PC-3 (cell line): ENCODE measurements around the gene ARSG. TPM values are rescaled to one million over a fixed set of nuclear protein-coding genes. Genes with fewer than 3 reads are reported as not detected.
"Not testable (repeated sequence)": the region's sequence is repeated elsewhere in the genome, so short reads cannot be mapped to it uniquely, and the experiment has no call there.

Source experiments
- ATAC-seq: fragments of 200-7000 bp; cut with Tn5 transposase; 2 replicates; pipeline ENCODE4 v1.9.1; 2020; ENCODE audit warnings: mild to moderate bottlenecking, moderate library complexity
- BruUV-seq: library from RNA; stranded (reverse); fragments of 400-500 nt; replicated peaks from 2 replicates; lab custom pipeline; 2021; lab: Mats Ljungman, UMichigan
- CTCF ChIA-PET: fragments of 300-600 bp; sonication (Branson Sonifier 250); formaldehyde crosslinking; loops from one replicate; lab custom pipeline; 2022; ENCODE audit warnings: antibody characterized with exemption; lab: Charles Lee
- POLR2A ChIA-PET: fragments of 300-600 bp; sonication (Branson Sonifier 250); formaldehyde crosslinking; loops from one replicate; lab custom pipeline; 2022; ENCODE audit warnings: antibody characterized with exemption; ENCODE audit not compliant: unreplicated experiment; lab: Charles Lee
- DNase-seq: peaks from one replicate; pipeline ENCODE4 v3.0.0-alpha.2; 2015
- H2AFZ ChIP-seq: fragments of 300-600 bp; sonication (generic); 2 replicates; pipeline ENCODE4 v1.6.0; 2016; ENCODE audit warnings: antibody characterized with exemption, low read length
- H3F3A ChIP-seq: fragments of 300-600 bp; sonication (generic); one replicate; pipeline ENCODE4 v1.6.0; 2017; ENCODE audit warnings: antibody characterized with exemption, low read length, control low read depth, mild to moderate bottlenecking; ENCODE audit not compliant: unreplicated experiment
- H3K27ac ChIP-seq: fragments of 300-600 bp; sonication (generic); 2 replicates; pipeline ENCODE4 v1.5.1; 2016; ENCODE audit warnings: mild to moderate bottlenecking, low read length
- H3K27me3 ChIP-seq: fragments of 300-600 bp; sonication (generic); 2 replicates; pipeline ENCODE4 v1.6.1; 2016; ENCODE audit warnings: low read length, mixed read lengths
- H3K36me3 ChIP-seq: fragments of 300-600 bp; sonication (generic); 2 replicates; pipeline ENCODE4 v1.6.1; 2016; ENCODE audit warnings: low read depth, mixed run types, low read length, mixed read lengths
- H3K4me1 ChIP-seq: fragments of 300-600 bp; sonication (generic); 2 replicates; pipeline ENCODE4 v1.5.1; 2016; ENCODE audit warnings: low read length; ENCODE audit not compliant: insufficient read depth
- H3K4me2 ChIP-seq: fragments of 300-600 bp; sonication (generic); 2 replicates; pipeline ENCODE4 v1.6.0; 2016; ENCODE audit warnings: low read length
- H3K4me3 ChIP-seq: fragments of 300-600 bp; sonication (generic); 2 replicates; pipeline ENCODE4 v1.5.1; 2016; ENCODE audit warnings: mild to moderate bottlenecking, low read length, mixed read lengths
- H3K79me2 ChIP-seq: fragments of 300-600 bp; sonication (generic); 2 replicates; pipeline ENCODE4 v1.6.1; 2017; ENCODE audit warnings: low read length, mixed read lengths
- H3K9ac ChIP-seq: fragments of 300-600 bp; sonication (generic); 2 replicates; pipeline ENCODE4 v1.6.0; 2016; ENCODE audit warnings: mild to moderate bottlenecking, low read length
- H3K9me2 ChIP-seq: fragments of 300-600 bp; sonication (generic); replicated peaks from 2 replicates; pipeline ENCODE4 v1.6.1; 2016; ENCODE audit warnings: mixed run types, low read length, mixed read lengths
- H3K9me3 ChIP-seq: fragments of 300-600 bp; sonication (generic); 2 replicates; pipeline ENCODE4 v1.6.1; 2016; ENCODE audit warnings: low read length, mixed read lengths
- H4K20me1 ChIP-seq: fragments of 300-600 bp; sonication (generic); 2 replicates; pipeline ENCODE4 v1.6.1; 2016; ENCODE audit warnings: low read length, mixed read lengths
- EZH2 ChIP-seq: fragments of 300-600 bp; sonication (generic); IDR thresholded peaks from one replicate; pipeline ENCODE4 v1.6.1; 2017; ENCODE audit warnings: antibody characterized with exemption, mild to moderate bottlenecking, low read length; ENCODE audit not compliant: unreplicated experiment
- EZH2phosphoT487 ChIP-seq: fragments of 300-600 bp; sonication (generic); IDR thresholded peaks from 2 replicates; pipeline ENCODE4 v1.6.1; 2018; ENCODE audit warnings: mild to moderate bottlenecking, antibody characterized with exemption, low read length, borderline replicate concordance
- intact Hi-C: fragments of 100-400 bp; cut with micrococcal nuclease; formaldehyde crosslinking; loops from 2 replicates; pipeline ENCODE4 v1.9.0; 2023
- total RNA-seq: library from RNA; depleted of rRNA; stranded (reverse); fragments of >200 nt; gene quantifications from 2 replicates; pipeline ENCODE4 v1.2.3, GENCODE V29; 2014
- TF ChIP-seq, protein P1 (sequence below): fragments of 300-600 bp; sonication (generic); conservative IDR thresholded peaks from 2 replicates; pipeline ENCODE4 v1.5.1; 2017; ENCODE audit warnings: antibody characterized with exemption, low read depth, mild to moderate bottlenecking, low read length

ARSG gene
- total RNA-seq, 1 experiment from 2014 or later: 2.1 TPM

DNA sequence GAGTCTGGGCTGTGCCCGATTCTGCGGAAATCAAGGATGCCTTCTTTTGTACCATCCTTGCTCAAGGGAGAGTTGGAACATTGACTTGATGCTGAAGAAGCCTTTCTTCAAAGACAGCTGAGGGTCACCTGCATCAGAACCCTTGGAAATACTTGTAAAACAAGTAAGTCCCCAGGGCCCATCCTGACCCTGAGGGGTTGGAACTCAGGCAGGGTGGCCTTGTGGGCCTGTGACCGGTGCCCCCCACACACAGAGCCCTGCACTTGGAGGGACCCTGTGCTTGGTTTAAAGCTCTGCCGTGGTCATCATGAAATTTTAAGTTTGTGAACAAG, 109.1 kb downstream of the ARSG start:
- H3K36me3 ChIP-seq: no peaks in the 10 kb centered on the region
- ATAC-seq (no peak), DNase-seq (no peak)
- H3F3A ChIP-seq: no peaks in the 10 kb centered on the region
- no peak overlapping the region for H3K4me3 ChIP-seq
- H3K4me2 ChIP-seq: no peak overlapping the region
- TF ChIP-seq EZH2phosphoT487 (no peak), EZH2 (no peak)
- TF ChIP-seq, protein P1, sequence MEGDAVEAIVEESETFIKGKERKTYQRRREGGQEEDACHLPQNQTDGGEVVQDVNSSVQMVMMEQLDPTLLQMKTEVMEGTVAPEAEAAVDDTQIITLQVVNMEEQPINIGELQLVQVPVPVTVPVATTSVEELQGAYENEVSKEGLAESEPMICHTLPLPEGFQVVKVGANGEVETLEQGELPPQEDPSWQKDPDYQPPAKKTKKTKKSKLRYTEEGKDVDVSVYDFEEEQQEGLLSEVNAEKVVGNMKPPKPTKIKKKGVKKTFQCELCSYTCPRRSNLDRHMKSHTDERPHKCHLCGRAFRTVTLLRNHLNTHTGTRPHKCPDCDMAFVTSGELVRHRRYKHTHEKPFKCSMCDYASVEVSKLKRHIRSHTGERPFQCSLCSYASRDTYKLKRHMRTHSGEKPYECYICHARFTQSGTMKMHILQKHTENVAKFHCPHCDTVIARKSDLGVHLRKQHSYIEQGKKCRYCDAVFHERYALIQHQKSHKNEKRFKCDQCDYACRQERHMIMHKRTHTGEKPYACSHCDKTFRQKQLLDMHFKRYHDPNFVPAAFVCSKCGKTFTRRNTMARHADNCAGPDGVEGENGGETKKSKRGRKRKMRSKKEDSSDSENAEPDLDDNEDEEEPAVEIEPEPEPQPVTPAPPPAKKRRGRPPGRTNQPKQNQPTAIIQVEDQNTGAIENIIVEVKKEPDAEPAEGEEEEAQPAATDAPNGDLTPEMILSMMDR: no peak
- no peaks in the 10 kb centered on the region for H3K79me2 ChIP-seq
- H3K27ac ChIP-seq: no peak overlapping the region
- CTCF ChIA-PET: no interaction called here
- H2AFZ ChIP-seq: no peak overlapping the region
- no peak overlapping the region for H3K9ac ChIP-seq
- POLR2A ChIA-PET: no interaction called here
- 0 out of 2 replicates have a peak, but pooled peaks cover 8% of the 10 kb centered on the region for H3K9me3 ChIP-seq
- H4K20me1 ChIP-seq: no peaks in the 10 kb centered on the region
- intact Hi-C loops: no loop called here
- no peaks in the 10 kb centered on the region for H3K27me3 ChIP-seq
- BruUV-seq: no TSS peak
- H3K9me2 ChIP-seq: no peaks in the 10 kb centered on the region
- H3K4me1 ChIP-seq: peaks cover 5% of the 10 kb centered on the region; the same call in 1 of the 2 replicates

DNA sequence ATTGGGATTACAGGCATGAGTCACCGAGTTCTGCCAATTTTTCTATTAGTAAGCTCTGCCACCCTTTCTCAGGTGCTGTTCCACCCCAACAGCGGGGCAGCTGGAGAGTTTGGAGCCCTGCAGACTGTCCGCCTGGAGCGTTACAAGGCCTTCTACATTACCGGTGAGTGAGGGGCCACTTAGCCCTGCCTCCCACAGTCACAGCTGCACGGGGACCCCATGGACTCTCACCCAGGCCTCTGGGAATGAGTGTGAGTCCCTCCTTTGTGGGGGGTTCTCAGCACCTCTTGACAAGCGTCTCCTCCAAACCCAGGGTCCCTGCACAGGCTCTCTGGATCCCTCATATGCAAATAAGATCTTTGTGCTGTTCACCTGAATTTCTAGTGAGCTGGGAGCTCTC, 110.0 kb downstream of the ARSG start:
- DNase-seq: no peak
- no peaks in the 10 kb centered on the region for H3K9me2 ChIP-seq
- H3K79me2 ChIP-seq: no peaks in the 10 kb centered on the region
- TF ChIP-seq, protein P1: no peak
- TF ChIP-seq EZH2phosphoT487: no peak
- no peak for TF ChIP-seq EZH2
- no peak overlapping the region for H2AFZ ChIP-seq
- H3K36me3 ChIP-seq: no peaks in the 10 kb centered on the region
- intact Hi-C loops: no loop called here
- H4K20me1 ChIP-seq: no peaks in the 10 kb centered on the region
- no peak overlapping the region for H3K4me3 ChIP-seq
- BruUV-seq: no TSS peak
- H3K4me2 ChIP-seq: no peak overlapping the region
- ChIA-PET CTCF (interaction anchor here (0.6 kb wide), 1 partner anchor 47 kb away, joined by 3 read pairs; no protein-coding TSS in a partner anchor), POLR2A (interaction anchor here (0.6 kb wide), 1 partner anchor 137 kb away, joined by 8 read pairs; no protein-coding TSS in a partner anchor)
- H3K4me1 ChIP-seq: peaks cover 5% of the 10 kb centered on the region; the same call in 1 of the 2 replicates
- no peaks in the 10 kb centered on the region for H3K27me3 ChIP-seq
- H3K9ac ChIP-seq: no peak overlapping the region
- 0 out of 2 replicates have a peak, but pooled peaks cover 8% of the 10 kb centered on the region for H3K9me3 ChIP-seq
- H3F3A ChIP-seq: no peaks in the 10 kb centered on the region
- ATAC-seq: no peak
- no peak overlapping the region for H3K27ac ChIP-seq

DNA sequence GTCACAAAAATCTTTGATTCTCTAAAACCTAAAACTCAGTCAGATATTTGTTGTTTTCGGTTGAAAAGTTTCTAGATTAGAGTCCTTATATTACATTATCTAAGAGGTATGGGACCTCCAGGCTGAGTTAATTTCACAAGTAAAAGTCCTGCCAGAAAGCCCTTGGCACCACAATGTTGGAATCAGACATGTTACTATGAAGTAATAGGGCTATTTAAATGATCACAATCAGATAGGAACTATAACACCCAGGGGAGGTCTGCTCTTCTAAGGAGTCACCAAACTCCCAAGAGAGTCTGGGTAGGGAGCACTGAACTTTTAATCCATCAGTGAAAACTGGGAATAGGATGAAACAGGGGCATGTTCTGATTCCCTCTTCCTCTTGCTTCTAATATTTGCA, 111.8 kb downstream of the ARSG start:
- Histone ChIP-seq H3K27ac (no peak overlapping the region), H3K36me3 (no peaks in the 10 kb centered on the region), H2AFZ (no peak overlapping the region), H3K9ac (no peak overlapping the region), H4K20me1 (no peaks in the 10 kb centered on the region), H3K4me3 (no peak overlapping the region), H3K79me2 (no peaks in the 10 kb centered on the region), H3K27me3 (no peaks in the 10 kb centered on the region), H3K9me2 (no peaks in the 10 kb centered on the region), H3K9me3 (0 out of 2 replicates have a peak, but pooled peaks cover 8% of the 10 kb centered on the region), H3F3A (no peaks in the 10 kb centered on the region), H3K4me1 (peaks cover 5% of the 10 kb centered on the region; the same call in 1 of the 2 replicates), H3K4me2 (no peak overlapping the region)
- intact Hi-C loops: no loop called here
- TF ChIP-seq, protein P1: no peak
- TF ChIP-seq EZH2 (no peak), EZH2phosphoT487 (no peak)
- no TSS peak for BruUV-seq
- DNase-seq (no peak), ATAC-seq (no peak)
- CTCF ChIA-PET: no interaction called here
- POLR2A ChIA-PET: no interaction called here

DNA sequence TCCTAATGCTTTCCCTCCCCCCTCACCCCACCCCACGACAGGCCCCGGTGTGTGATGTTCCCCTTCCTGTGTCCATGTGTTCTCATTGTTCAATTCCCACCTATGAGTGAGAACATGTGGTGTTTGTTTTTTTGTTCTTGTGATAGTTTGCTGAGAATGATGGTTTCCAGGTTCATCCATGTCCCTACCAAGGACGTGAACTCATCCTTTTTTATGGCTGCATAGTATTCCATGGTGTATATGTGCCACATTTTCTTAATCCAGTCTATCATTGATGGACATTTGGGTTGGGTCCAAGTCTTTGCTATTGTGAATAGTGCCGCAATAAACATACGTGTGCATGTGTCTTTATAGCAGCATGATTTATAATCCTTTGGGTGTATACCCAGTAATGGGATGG, 112.5 kb downstream of the ARSG start:
- H3K4me2 ChIP-seq, CTCF ChIA-PET, ATAC-seq, H3K9me3 ChIP-seq, H3K36me3 ChIP-seq, DNase-seq, BruUV-seq, H3F3A ChIP-seq, intact Hi-C loops, H3K27ac ChIP-seq, H3K79me2 ChIP-seq, H3K27me3 ChIP-seq, H2AFZ ChIP-seq, POLR2A ChIA-PET, H4K20me1 ChIP-seq, H3K9ac ChIP-seq, H3K4me1 ChIP-seq, H3K9me2 ChIP-seq, H3K4me3 ChIP-seq: not testable (repeated sequence)
